ELR (cell line): ENCODE data around the gene CSDE1.
"Not testable (repeated sequence)": the region's sequence is repeated elsewhere in the genome, so short reads cannot be mapped to it uniquely, and the experiment has no call there.

Experiments used
- DNase-seq: peaks from one replicate; pipeline ENCODE4 v3.0.0-alpha.2; 2015; ENCODE audit warnings: low read depth

CSDE1 gene

DNA sequence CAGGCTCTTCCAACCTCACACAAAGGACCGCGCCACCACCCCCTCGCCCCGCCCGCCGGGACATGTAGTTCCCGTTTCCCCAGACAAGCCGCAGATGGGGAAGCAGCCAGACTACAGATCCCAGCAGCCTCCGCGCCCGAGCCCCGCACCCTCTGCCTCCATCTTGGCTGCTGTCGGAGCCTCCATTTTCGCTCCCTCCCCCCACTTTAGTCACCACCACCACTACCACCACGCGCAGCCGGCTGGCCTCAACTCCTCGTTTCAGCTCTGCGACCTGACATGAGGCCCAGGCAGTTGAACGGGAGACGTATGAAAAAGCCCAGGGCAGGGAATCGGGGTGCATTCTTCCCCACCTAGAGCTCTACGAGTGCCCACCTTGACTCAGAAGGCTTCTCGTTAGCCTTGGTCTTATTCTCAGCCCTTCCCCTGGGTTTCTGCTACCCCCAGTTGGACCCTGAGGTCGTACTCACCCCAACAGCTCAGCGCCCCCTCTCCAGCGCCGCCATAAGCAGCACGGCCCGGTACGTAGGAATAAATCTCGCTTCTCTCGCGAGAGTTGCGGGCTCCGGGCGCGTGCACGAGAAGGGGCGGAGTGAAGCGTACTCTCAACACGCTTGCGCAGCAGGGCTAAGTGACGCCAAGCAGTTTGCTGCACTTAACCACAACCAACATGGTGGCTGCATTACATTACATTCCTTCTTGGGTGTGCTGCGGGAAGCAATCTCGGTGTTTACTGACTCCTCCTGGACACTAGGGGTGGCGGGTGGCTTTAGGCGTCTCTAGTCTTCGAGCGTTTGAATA lies at the start of gene CSDE1:
Gene CSDE1, minus strand, starts transcription at position 530 of the 801 bp plus-strand sequence. CDS start 18,094 bp downstream, outside the sequence.
- peak; percentile 99 for DNase-seq

- not testable (repeated sequence) for DNase-seq
These were observed 46.7 kb upstream of the CSDE1 start for GRCh38 chr1:114804449-114804848.

DNA sequence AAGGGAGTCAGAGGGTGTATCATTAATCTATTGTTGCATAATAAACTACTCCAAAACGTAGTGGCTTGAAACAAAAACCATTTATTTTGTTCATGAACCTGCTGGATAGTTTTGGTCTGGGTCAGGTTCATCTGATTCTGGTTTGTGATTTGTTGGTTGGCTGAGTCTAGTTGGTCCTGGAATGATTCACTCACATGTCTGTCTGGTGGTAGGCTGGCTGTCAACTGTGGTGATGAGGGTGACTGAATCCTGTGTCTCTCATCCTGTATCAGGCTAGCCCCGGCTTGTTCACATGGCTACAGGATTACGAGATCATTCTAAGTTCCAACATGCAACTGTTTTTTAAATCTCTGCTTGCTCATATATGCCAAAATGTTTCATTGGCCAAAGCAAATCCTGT lies 45.2 kb upstream of the CSDE1 start:
- no peak for DNase-seq

GRCh38 chr1:114794038-114794437 lies 36.3 kb upstream of the CSDE1 start:
- DNase-seq, result no peak

- DNase-seq, result not testable (repeated sequence)
These were observed 32.8 kb upstream of the CSDE1 start for GRCh38 chr1:114790581-114790980.

DNA sequence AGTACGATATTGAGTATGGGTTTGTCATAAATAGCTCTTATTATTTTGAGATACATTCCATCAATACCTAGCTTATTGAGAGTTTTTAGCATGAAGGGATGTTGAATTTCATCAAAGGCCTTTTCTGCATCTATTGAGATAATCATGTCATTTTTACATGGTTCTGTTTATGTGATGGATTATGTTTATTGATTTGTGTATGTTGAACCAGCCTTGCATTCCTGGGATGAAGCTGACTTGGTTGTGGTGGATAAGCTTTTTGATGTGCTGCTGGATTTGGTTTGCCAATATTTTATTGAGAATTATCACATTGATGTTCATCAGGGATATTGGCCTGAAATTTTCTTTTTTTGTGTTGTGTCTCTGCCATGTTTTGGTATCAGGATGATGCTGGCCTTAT lies 28.7 kb upstream of the CSDE1 start:
- DNase-seq, result not testable (repeated sequence)

GRCh38 chr1:114782476-114782875 lies 24.7 kb upstream of the CSDE1 start:
- DNase-seq, result no peak

DNA sequence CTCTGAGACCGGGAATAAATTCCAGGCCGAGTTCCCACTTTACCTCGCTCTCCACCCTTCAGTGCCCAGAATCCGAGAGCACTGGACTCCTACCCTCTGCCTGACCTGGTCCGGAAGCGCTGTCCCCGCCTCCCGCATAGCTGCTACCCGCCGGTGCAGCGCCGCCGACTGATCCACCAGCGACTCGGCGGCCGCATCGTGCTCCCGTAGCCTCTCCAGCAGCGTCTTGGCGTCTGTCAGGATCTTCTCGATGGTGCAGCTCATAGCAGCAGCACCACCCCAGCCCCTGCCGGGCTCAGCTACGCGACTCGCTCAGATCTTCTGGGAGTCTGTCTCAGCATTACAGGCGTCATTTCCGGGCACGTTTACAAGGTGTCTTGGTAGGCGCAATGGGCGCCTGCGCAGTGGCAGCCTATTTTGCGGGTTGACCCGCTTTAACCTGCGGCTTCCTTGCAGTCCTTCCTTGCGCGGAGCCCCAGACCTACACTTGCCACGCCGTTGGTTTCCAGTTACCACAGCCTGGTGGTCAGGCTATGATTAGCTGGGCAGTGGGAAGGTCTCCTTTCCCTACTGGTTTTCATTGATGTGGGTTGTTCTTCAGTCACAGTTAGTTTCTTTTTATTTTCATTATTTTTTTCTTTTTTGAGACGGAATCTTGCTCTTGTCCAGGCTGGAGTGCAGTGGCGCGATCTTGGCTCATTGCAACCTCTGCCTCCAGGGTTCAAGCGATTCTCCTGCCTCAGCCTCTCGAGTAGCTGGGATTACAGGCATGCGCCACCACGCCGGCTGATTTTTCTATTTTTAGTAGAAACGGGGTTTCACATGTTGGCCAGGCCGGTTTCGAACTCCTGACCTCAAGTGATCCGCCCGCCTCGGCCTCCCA lies 22.8 kb upstream of the CSDE1 start, which contains the start of gene SIKE1:
Gene SIKE1, minus strand, starts transcription at position 342 of the 883 bp plus-strand sequence. Its CDS starts 78 bp downstream, at position 264.
- peak; percentile 95 for DNase-seq

DNA sequence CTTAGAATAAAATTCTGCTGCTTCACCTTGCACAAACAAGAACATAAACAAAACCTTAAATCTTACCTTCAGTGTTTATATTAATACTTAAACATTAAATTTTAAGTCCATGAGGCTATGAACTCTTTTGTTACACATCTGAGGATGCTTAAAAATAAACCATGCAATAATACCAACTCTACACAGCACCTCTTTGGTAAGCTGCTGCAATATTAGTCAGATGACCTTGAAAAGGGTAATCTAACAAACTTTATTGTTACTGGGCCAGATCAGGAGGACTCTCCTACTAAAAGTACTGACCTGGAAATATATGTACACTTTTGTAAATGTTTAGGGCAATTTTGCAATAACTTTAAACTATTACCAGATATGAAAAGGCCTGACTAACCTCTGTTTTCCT lies 21.9 kb upstream of the CSDE1 start:
- DNase-seq, result no peak

DNA sequence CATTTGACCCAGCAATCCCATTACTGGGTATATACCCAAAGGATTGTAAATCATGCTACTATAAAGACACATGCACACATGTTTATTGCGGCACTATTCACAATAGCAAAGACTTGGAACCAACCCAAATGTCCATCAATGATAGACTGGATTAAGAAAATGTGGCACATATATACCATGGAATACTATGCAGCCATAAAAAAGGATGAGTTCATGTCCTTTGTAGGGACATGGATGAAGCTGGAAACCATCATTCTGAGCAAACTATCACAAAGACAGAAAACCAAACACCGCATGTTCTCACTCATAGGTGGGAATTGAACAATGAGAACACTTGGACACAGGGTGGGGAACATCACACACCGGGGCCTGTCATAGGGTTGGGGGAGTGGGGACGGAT lies 18.9 kb upstream of the CSDE1 start:
- not testable (repeated sequence) for DNase-seq

- DNase-seq, result no peak
These were observed 14.2 kb upstream of the CSDE1 start for GRCh38 chr1:114771992-114772391.

DNA sequence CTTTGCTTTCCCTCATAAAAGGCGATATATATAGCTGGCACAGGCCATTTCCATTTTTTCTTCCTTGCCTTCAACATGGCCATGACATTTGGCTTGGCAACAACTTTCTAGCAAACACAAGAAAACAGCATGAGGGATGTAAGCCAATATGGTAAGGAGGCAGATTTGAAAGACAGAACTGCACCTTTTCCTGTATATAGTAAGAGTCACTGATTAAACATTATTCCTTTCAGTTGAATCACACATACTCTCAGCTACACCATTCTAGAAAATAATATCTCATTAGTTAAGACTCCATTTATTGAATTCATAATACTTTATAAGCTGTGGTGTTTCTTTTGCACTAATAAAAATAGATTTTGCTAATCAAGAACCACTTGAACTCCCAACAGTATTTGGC lies 13.2 kb upstream of the CSDE1 start:
- no peak for DNase-seq

GRCh38 chr1:114764689-114765088 lies 6.9 kb upstream of the CSDE1 start:
- peak; percentile 24 for DNase-seq

DNA sequence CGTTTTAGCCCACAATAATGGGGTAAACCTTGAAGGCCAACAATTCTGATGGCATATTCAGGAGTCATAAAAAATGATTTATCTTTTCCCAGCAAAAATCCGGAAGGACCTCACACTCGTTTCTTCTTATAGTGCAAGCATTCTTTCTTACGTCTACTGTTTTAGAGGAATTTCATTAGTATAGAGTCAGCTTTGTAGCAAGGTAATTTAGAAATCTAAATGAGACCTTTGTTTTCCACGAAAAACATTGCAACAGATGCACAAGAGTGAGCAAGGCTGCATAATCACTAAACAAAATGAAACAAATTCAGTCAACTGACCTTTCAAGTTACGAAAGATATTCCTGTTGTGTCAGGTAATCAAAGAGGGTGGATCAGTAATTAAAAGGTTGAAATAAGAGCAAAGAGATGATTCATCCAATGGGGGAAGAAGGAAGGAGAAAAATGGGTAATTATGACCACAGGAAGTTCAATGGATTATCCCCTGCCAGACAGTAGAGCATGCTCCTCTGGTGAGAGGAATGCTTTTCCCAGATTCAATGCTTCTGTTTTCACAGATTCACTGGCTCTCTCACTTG lies 560 bp upstream of the CSDE1 start:
- DNase-seq, result peak; percentile 29

DNA sequence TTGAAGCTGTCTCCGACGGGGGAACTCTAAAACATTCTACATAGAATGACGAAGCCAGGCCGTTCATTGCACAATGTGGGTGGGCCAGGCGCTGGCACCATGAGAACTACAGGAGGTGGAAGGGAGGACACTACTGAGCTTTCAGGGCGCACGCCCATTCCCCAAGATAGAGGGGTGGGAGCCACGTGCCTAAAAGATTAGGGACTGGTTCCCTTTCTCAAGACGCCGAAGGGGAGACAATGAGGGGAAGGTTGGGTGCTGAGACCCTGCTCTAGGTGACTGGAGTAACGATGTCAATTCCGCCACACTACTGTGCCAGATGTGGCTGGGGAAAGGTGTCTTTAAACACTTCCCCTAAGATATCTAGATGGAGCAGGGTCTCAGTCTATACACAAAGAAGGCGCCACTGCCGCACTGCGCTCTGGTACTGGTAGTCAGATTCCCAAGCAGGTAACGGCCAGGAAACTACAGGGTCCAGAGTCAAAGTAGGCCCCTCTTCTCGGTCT lies 782 bp downstream of the CSDE1 start:
- peak; percentile 74 for DNase-seq

DNA sequence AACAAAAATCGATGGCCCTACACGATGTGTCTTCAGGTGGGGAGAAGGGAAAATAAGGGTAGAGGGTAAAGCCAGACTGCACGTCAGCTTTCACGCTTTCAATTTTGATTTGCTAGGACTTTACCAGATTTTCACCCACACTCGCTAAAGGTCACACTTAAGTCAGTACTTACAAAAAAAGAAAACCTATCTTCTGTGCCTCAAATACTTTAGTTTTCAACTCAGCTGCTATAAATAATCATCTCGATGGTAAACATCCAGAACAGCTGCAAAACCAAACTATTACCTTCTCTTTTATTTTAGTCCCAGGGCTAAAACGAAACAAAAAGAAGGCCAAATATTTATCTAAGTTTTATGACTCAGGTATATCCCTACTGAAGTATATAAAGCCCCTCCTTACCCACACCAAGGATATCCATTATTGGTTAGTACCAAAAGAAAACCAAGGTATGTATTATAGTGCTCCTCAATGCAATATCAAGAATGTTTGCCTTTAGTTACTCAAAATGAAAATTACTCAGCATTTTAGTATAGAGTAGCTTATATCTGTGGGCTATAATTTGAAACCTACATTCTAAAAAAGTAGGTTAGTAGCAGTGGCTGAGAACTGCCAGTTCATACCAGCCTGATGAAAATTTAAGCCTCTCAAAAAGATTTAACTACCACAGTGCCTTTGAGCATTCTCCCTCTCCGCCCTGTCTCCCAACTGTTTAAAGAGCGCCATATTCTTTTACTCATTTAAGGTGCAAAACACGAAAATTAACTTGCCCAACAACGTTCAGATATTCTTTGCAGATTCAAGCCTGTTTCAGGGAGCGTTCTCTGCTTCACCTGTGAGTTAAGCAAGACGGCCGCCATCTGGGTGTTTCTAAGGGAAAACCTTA lies 1.5 kb downstream of the CSDE1 start:
- DNase-seq, result peak; percentile 33

DNA sequence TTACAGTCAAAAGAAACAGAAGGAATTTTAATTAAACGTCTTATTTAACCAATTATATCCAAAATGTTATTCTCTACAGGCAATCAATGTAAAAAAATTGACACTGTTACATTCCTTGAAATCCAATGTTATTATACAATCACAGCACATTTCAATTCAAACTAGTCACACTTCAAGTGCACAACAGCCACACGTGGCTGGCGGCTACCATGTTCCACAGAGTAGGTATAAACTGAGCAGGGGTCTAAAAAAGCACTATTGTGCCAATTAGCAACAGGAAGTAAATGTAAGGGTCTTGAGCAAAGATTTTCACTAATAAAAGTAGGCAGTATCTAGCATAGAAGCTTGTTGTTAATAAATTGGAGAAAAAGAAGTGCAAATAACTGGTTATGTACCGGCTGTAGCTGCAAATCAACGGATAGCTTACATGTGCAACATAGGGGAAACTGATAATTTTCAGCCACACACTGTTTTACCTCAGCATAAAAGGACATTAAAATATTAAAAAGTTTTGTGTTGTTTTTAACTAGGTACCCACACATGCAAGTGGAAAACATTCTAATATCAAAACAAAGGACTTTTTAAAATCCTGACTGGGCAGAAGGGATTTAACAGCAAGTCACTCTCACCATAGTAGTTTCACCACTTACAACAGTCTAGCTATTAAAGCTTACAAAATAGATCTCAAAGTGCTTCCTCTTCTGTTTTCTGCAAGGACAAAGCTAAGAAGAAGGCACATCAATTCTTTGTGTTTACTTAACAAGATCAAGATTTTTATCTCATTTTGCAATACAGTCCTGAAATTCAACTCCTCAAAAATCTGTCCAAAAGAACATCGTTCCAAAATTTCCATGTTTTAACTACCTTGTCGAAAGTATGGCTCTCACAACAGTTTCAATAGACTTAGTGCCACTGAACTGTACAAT lies 2.5 kb downstream of the CSDE1 start:
- peak; percentile 10 for DNase-seq

DNA sequence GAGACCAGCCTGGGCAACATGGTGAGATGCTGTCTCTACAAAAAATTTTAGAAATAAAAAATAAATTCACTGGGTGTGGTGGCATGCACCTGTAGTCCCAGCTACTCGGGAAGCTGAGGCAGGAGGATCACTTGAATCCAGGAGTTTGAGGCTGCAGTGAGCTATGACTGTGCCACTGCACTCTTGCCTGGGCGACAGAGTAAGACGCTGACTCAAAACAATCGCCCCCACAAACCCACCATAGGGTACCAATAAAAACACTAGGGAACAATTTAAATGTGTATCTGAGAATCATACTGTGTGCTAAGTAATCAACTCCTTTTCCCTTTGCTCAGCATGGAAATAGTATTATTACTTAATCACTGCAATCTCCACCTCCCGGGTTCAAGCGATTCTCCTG lies 4.1 kb downstream of the CSDE1 start:
- DNase-seq, result not testable (repeated sequence)

GRCh38 chr1:114753143-114753542 lies 4.6 kb downstream of the CSDE1 start:
- DNase-seq, result no peak

DNA sequence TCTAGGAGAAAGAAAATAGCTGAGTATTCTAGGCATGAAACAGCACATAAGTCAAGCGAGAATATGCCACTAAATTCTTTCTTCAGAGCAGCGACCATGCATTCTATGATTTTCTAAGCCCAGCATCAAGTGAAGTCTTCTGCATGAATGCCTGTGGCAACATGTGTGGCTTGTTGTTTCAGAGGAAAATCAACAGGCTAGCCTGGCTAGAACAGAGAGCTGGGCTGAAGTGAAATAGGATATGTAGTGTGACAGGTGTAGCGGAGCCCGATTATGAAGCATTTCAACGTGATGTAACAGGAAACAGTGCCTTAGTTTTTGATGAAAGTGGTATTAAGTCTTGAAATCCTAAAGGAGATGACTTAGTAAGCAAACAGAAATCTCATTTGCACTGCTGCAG lies 7.0 kb downstream of the CSDE1 start:
- DNase-seq, result no peak
